SK-N-SH treated with all-trans-retinoic acid at 6 μM for 48 hours (cell line): ENCODE results near the gene HACD2.
"Not testable (repeated sequence)": the region's sequence is repeated elsewhere in the genome, so short reads cannot be mapped to it uniquely, and the experiment has no call there.

Experiments
- ATAC-seq: fragments of 200-7000 bp; cut with Tn5 transposase; 3 replicates; pipeline ENCODE4 v1.9.1; 2020; ENCODE audit warnings: mild to moderate bottlenecking, moderate library complexity
- ARNTL ChIP-seq: fragments of 450-650 bp; formaldehyde crosslinking; IDR thresholded peaks from 2 replicates; pipeline ENCODE4 v1.5.0; 2020; ENCODE audit warnings: low read depth, mild to moderate bottlenecking, moderate library complexity, borderline replicate concordance
- BACH2 ChIP-seq: fragments of 250-450 bp; sonication (Bioruptor Pico); IDR thresholded peaks from 2 replicates; pipeline ENCODE4 v1.9.0; 2021; ENCODE audit warnings: mild to moderate bottlenecking, borderline replicate concordance
- CREB5 ChIP-seq: fragments of 250-450 bp; sonication (Bioruptor Pico); IDR thresholded peaks from 2 replicates; pipeline ENCODE4 v1.5.1; 2020; ENCODE audit warnings: low read depth, mild to moderate bottlenecking, moderate library complexity
- CSRNP3 ChIP-seq: fragments of 250-450 bp; sonication (Bioruptor Pico); IDR thresholded peaks from 2 replicates; pipeline ENCODE4 v1.5.1; 2021; ENCODE audit warnings: mild to moderate bottlenecking, moderate library complexity
- GLIS3 ChIP-seq: fragments of 250-450 bp; sonication (Bioruptor Pico); IDR thresholded peaks from 2 replicates; pipeline ENCODE4 v1.5.0; 2020; ENCODE audit warnings: mild to moderate bottlenecking, moderate library complexity
- ISL1 ChIP-seq: fragments of 250-450 bp; sonication (Bioruptor Pico); IDR thresholded peaks from 2 replicates; pipeline ENCODE4 v2.1.2; 2022; ENCODE audit warnings: mild to moderate bottlenecking, moderate library complexity
- OSR1 ChIP-seq: fragments of 250-450 bp; sonication (Bioruptor Pico); IDR thresholded peaks from 2 replicates; pipeline ENCODE4 v1.8.0; 2022; ENCODE audit warnings: moderate library complexity, mild to moderate bottlenecking, inconsistent platforms
- PATZ1 ChIP-seq: fragments of 250-450 bp; sonication (Bioruptor Pico); IDR thresholded peaks from 2 replicates; pipeline ENCODE4 v1.8.0; 2020; ENCODE audit warnings: mild to moderate bottlenecking, moderate library complexity, borderline replicate concordance
- PPARA ChIP-seq: fragments of 250-450 bp; sonication (Bioruptor Pico); IDR thresholded peaks from 2 replicates; pipeline ENCODE4 v1.5.0; 2020; ENCODE audit warnings: mild to moderate bottlenecking, borderline replicate concordance
- RARB ChIP-seq: fragments of 250-450 bp; sonication (Bioruptor Pico); IDR thresholded peaks from 2 replicates; pipeline ENCODE4 v1.8.0; 2021; ENCODE audit warnings: mild to moderate bottlenecking, moderate library complexity
- TOX ChIP-seq: fragments of 250-450 bp; sonication (Bioruptor Pico); IDR thresholded peaks from 2 replicates; pipeline ENCODE4 v1.8.0; 2021; ENCODE audit warnings: mild to moderate bottlenecking, moderate library complexity, borderline replicate concordance
- TSHZ2 ChIP-seq: fragments of 250-450 bp; sonication (Bioruptor Pico); IDR thresholded peaks from 2 replicates; pipeline ENCODE4 v1.5.0; 2020; ENCODE audit warnings: mild to moderate bottlenecking, moderate library complexity
- ZC3H10 ChIP-seq: fragments of 250-450 bp; sonication (Bioruptor Pico); IDR thresholded peaks from 2 replicates; pipeline ENCODE4 v1.5.1; 2021; ENCODE audit warnings: mild to moderate bottlenecking, moderate library complexity
- ZFP3 ChIP-seq: fragments of 250-450 bp; sonication (Bioruptor Pico); IDR thresholded peaks from 2 replicates; pipeline ENCODE4 v1.5.0; 2020; ENCODE audit warnings: mild to moderate bottlenecking, moderate library complexity
- ZFP30 ChIP-seq: fragments of 450-650 bp; formaldehyde crosslinking; IDR thresholded peaks from 2 replicates; pipeline ENCODE4 v1.5.0; 2022; ENCODE audit warnings: mild to moderate bottlenecking, moderate library complexity
- ZNF565 ChIP-seq: fragments of 450-650 bp; formaldehyde crosslinking; conservative IDR thresholded peaks from 2 replicates; pipeline ENCODE4 v1.5.0; 2020; ENCODE audit warnings: low read depth, mild to moderate bottlenecking, moderate library complexity

HACD2 gene

GRCh38 chr3:123605789-123606234 is 21.0 kb upstream of the HACD2 start (continued):
- TF ChIP-seq CREB5 (CRISPR knock-in tag) (no peak), PATZ1 (no peak), BACH2 (CRISPR knock-in tag) (no peak)

DNA sequence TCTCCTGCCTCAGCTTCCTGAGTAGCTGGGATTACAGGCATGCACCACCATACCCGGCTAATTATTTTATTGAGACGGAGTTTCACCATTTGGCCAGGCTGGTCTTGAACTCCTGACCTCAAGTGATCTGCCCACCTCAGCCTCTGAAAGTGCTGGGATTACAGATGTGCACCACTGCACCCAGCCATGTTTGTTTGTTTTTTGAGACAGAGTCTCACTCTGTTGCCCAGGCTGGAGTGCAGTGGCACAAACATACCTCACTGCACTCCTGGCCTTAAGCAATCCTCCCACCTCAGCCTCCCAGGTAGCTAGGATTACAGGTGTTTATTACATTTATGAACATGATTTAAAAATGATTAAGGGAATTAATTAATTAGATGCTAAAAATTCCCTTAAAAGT is 18.3 kb upstream of the HACD2 start:
- ATAC-seq, result not testable (repeated sequence)

- peak; percentile 53 for ATAC-seq
- TF ChIP-seq GLIS3, result no peak
- no peak for TF ChIP-seq OSR1 (CRISPR knock-in tag)
- TF ChIP-seq RARB, result no peak
Measured at GRCh38 chr3:123602325-123602724, 17.5 kb upstream of the HACD2 start.

- not testable (repeated sequence) for ATAC-seq
Measured at GRCh38 chr3:123600863-123601262, 16.0 kb upstream of the HACD2 start.

DNA sequence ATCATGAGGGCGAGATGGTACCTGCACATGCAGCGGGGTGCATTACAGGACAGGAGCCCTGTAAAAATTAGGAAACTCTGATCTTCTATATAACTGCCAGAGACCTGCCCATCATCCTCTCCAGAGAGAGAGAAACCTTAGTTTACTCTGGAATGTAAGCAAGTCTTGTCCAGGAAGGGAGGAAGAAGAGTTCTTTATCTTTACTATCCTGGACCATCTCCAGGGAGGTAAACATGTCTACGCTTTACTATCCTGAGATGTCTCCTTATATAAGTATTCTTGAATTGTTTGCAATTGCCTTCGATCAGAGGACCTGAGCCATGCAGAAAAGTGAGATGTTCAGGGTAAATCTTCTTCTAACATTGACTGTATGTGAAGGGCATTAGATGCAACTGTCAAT is 12.7 kb upstream of the HACD2 start:
- ATAC-seq, result no peak

More for the DNA sequence above, 12.7 kb upstream of the HACD2 start:
- TF ChIP-seq PPARA (CRISPR knock-in tag) (no peak), CSRNP3 (CRISPR knock-in tag) (no peak), CREB5 (CRISPR knock-in tag) (no peak), TOX (CRISPR knock-in tag) (no peak), RARB (no peak), GLIS3 (no peak), ZNF565 (CRISPR knock-in tag) (no peak), ZC3H10 (no peak), ZFP30 (CRISPR knock-in tag) (no peak), BACH2 (CRISPR knock-in tag) (no peak), OSR1 (CRISPR knock-in tag) (no peak), ARNTL (CRISPR knock-in tag) (no peak), PATZ1 (no peak), TSHZ2 (no peak), ISL1 (no peak), ZFP3 (CRISPR knock-in tag) (no peak)
